ENCODE data around the gene ODC1. TPM values are rescaled to one million over a fixed set of nuclear protein-coding genes. Genes with fewer than 3 reads are reported as not detected.
A peak's percentile ranks its signal among the peaks of the same experiment; 100 is the strongest.
"Not testable (repeated sequence)": the region's sequence is repeated elsewhere in the genome, so short reads cannot be mapped to it uniquely, and the experiment has no call there.

Gene ODC1
- total RNA-seq, 1 donor from 2014 or later, result 103 TPM

DNA sequence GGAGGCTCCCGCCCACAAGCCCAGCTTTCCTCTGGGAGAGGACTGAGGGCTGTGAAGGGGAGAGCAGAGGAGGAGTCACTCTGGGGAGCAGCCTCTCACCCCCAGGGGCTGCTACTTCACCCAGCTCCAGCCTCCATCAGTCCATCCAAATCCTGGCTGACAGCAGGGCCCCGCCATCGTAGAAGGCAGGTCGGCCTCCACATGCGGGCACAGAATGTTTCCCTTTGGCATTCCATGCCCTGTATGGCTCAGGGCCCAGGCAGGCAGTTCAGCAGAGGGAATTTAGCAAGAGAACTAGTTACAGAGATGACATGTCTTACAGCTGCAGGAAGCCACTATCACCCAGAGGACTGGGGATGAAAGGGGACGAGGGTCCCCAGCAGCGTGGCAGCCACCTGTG lies 6.4 kb upstream of the ODC1 start:
- no peak for DNase-seq (ENCODE audit: extremely low read depth, low read depth, low spot score)

- DNase-seq (ENCODE audit: extremely low read depth, low read depth, low spot score), result no peak
These were observed 5.8 kb upstream of the ODC1 start for GRCh38 chr2:10453905-10454298.

DNA sequence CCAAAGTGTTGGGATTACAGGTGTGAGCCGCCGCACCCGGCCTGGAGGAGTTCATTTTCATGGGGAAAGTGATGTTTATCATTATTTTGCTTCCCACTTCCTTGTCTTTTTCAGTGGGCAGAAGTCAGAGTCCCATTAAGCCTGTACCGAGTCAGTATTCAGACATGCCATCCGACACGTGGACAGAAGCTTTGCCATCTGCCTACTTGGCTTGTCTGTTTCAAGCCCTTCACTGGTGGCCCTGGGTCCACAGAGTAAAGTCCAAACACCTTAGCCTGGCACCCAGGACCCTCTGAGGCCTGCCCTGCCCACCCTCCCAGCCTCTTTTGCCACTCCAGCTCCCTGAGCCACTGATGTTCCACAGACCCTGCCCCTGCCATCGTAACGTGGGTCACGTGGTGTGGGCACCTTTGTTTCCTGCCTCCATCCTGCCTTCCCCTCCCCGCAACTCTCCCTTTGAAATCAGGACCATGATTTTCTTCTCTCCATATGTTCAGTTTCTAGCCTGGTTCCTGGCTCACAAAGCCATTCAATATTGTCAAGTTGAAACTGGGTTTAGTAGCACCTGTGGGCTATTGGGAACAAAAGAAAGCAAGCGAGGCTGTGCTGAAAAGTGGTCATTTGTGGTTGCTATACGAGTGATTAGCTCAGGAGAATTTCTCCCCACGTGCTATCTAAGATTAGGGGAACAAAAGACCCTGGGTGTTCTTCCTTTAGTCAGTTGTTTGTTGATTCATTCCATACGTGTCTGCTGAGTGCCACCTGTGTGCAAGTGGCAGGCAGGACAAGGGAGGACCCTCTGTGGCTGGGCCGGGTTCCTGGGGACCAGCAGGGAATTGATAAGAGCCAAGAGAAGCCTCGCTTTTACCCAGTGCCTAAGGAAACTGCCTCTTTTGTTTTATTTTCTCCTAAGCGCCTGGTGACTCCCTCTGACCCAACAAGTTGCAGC lies 5.1 kb upstream of the ODC1 start:
- no peak for DNase-seq (ENCODE audit: extremely low read depth, low read depth, low spot score)

DNA sequence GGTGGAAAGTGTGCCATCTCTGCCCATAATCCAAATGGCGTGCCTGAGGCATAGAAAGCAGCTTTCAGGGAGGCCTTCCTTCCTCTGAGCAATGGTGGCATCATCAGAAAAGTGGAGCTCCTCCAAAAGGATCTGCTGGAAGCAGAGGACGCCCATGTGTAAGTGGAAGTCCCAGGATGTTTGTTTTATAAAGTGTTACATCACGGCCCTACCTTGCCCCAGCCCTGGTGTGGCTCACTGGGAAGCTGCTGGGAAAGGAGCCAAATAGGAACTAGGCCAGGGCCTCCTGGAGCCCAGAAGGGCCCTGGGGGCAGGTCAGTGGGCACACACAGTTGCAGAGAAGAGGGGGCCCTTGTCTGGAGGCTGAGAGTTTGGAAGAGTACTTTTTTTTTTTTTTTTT lies 4.2 kb upstream of the ODC1 start:
- DNase-seq (ENCODE audit: extremely low read depth, low read depth, low spot score), result no peak

DNA sequence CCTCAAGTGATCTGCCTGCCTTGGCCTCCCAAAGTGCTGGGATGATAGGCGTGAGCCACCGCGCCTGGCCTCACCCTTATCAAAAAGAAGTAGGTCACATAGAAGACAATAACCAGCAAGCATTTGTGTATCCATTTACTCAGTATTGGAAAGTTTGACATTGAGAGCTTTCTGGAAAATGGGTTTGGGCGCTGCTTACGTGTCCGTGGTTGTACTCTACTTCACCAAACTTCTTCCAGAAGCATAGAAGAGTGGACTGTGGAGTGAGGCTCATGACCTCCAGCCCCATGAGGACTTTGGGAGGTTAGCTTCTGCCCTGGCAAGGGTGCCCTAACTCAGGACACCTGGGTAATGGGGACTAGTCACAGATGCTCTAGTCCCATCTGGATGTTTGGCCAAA lies 3.7 kb upstream of the ODC1 start:
- no peak for DNase-seq (ENCODE audit: extremely low read depth, low read depth, low spot score)

DNA sequence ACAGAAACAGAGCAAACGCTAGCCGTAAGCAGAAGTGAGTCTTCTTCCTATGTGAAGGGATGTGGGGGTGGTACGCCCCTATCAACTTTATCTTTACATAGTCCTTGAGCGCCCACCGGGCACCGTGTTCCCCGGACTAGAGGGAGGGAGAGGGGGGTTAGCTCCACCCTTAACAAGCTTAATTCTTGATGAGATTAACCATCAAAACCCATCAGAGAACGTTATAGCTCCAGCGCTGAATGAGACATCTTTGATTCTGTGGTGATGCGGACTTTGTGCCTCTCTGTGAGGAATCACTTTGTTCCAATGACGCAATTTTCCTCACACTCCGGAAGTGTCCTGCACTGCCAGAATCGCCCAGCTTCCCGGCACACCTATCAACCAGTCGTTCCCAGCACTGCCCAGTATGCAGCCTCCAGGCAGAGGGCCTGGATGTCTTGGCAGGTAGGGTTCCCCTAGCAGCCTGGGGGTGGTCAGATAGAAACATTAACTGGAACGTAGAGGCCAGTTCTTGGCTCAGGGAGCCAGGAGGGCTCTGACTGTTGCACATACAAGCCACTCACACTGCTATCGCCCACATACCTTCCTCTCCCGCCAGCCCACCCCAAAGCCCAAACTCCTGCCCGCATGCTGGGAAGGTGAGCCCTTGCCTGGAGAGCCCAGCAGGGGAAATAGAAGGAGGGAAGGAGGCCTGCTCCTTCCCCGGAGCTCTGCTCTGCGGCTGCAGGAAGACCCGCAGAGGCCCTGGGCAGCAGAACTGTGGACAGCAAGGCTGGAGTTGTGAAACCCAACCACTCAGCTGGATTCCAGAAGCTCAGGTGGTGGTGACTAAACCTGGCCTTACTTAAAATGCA lies 1.9 kb upstream of the ODC1 start:
- no peak for DNase-seq (ENCODE audit: extremely low read depth, low read depth, low spot score)

DNA sequence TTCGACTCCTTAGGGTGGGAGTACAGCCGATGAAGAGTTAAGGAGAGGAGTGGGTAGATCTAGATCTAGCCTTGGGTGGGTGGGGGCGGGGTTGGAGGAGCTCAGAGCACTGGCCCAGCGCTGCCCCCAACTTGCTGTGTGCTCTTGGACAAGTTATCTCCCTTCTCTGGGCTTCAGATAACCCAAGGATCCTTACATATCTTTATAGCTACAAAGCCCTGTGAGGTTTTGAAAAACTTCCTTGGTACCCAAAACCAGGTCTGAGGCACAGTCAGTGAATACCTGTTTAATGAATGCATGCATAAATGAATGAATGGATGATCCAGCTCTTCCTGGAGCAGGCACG lies 1.3 kb upstream of the ODC1 start:
- DNase-seq (ENCODE audit: extremely low read depth, low read depth, low spot score), result no peak

- DNase-seq (ENCODE audit: extremely low read depth, low read depth, low spot score), result peak; percentile 45
These were observed 704 bp upstream of the ODC1 start for GRCh38 chr2:10448576-10449485.

DNA sequence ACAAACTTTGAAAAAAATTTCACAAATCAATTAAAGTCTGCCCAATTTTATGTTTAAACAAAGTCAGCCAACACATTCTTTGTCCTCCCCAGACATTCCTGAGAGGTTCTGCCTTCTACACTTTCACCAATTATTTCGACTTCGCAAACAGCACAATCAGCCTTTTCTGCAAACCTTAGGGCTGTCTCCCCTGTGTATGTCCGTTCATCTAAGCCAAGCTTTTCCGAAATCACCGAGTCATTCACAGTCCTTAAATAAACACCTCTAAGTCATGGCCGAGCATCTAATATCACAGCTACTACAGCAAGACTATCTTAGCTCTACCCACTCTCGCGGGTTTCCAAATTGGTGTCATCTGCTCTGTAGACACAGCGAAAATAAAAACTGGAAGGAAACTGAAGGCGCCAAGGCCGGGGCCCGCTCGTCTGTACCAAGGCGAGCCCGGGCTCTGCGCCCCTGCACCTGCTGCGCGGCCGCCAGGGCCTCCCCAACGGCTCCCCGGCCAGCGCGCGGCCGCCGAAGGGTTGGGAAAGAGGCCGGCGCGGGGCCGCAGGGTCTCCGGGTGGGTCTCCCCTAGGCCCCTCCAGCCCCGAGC lies 730 bp downstream of the ODC1 start:
- no peak for DNase-seq (ENCODE audit: extremely low read depth, low read depth, low spot score)

DNA sequence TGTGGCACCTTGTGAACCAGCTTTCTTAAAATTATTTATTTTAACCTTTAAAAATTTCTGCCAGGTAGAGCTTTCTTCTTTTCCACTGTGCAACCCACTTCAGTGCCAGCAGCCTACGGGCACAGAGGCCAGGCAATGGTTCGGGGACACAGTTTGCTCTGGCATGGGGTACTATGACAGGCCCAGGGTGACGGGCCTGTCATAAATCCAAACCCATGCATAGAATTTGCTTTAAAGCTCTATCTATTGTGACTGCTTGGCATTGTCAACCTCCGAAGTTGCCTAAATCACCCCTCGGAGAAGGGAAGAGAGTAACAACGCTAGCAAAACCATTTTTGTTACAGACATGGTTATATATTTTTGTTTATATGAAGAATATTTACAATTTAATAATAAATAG lies 1.5 kb downstream of the ODC1 start:
- no peak for DNase-seq (ENCODE audit: extremely low read depth, low read depth, low spot score)

DNA sequence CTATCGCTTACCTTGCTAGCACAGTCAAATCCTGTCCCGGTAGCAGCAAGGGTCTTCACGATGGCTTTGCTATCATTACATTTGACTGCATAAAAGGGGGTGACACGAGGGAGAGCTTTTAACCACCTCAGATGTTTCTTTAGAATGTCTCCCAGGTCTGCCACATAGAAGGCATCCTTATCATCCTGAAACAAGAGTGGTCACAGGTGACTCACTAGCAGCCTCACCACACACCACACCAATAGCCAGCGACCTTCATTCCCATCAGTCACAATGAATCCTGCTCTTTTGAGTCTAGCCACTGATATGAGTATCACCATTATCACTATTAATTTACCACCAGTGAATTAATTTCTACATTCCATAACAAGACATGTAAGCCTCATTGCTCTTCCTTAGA lies 3.7 kb downstream of the ODC1 start:
- DNase-seq (ENCODE audit: extremely low read depth, low read depth, low spot score), result no peak

DNA sequence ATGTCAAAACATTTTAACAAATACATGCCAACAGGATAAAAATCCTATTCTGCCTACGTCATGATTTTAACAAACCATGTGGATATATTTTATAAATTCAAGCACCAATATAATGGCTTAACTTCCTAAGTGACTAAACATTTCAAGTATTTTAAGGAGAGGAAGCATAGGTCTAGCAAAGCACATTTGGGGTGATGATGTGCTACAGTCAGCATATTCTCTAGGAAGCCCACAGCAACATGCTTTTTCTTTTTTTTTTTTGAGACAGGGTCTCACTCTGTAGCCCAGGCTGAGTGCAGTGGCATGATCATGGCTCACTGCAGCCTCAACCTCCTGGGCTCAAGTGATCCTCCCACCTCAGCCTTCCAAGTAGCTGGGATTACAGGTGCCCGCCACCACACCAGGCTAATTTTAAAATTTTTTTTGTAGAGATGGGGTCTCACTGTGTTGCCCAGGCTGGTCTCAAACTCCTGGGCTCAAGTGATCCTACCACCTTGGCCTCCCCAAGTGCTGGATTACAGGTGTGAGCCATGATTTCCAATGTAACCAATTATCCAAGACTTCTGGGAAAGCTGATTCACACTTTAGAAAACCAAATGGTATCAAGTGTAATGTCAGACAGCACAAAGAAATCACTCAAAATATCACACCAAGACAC lies 5.5 kb downstream of the ODC1 start:
- DNase-seq (ENCODE audit: extremely low read depth, low read depth, low spot score), result not testable (repeated sequence)

DNA sequence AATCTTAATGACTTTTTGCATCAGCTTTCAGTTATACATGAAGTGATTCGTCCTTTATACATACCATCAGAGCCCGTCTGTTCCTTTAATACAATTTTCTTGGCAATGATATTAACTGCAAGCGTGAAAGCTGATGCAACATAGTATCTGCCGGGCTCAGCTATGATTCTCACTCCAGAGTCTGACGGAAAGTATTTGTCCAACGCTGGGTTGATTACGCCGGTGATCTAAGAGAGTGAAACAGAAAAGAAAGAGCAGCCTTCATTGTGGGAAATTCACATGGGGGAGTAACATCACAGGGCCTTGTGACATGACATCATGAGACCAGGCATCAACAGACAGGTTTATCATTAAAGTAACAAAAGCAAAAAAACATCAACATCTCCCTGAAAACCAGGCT lies 6.2 kb downstream of the ODC1 start:
- DNase-seq (ENCODE audit: extremely low read depth, low read depth, low spot score), result no peak

- no peak for DNase-seq (ENCODE audit: extremely low read depth, low read depth, low spot score)
These were observed 7.4 kb downstream of the ODC1 start for GRCh38 chr2:10440736-10441135.

DNA sequence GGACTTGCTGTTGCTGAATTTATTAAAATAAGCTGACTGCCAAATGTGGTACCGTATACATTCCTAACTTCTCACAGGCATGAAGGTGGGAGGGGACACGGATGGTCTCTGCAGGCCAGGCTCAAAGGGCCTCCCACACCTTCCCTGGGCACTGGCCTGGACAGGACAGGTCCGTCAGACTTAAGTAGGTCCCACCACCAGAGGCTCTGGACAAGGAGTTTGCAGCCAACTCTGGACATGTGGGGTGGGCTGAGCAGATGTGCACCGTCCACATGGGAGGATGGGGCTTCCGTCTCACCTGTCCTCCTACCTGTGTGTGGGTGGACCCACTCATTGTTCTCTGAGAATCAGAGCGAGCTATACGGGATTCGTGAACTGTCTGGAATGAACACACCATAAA lies 8.2 kb downstream of the ODC1 start:
- no peak for DNase-seq (ENCODE audit: extremely low read depth, low read depth, low spot score)

GRCh38 chr2:10439185-10439879 lies 8.8 kb downstream of the ODC1 start:
- no peak for DNase-seq (ENCODE audit: extremely low read depth, low read depth, low spot score)

- DNase-seq (ENCODE audit: extremely low read depth, low read depth, low spot score), result no peak
These were observed 9.4 kb downstream of the ODC1 start for GRCh38 chr2:10438688-10439087.

GRCh38 chr2:10437806-10438205 lies 10.3 kb downstream of the ODC1 start:
- DNase-seq (ENCODE audit: extremely low read depth, low read depth, low spot score), result no peak

DNA sequence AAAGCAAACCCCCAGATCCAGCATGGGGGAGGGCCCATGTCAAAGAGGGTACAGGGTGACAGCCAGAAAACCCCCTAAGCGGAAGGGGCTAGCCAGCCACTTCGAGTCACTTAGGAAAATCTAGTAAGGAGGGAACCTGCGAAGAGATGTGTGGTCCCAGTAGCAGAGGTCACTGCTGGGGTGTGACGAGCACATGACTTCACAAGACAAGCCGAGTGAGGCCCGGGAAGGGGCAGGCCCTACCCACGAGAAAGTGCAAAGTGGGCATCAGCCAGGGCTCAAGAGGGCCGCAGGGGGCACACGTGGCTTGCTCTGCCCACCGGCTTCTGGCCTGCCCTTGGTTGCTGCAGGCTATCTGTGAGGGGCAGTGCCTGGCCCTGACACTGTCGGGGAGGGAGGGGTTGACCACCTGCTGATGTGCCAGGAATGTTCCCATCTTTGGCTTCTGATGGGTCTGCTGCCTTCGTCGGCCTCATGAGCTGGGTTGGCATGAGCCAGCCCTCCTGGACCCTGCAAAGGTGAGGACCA lies 11.5 kb downstream of the ODC1 start:
- DNase-seq (ENCODE audit: extremely low read depth, low read depth, low spot score), result no peak

Measured in glomerular endothelial cell (primary cell).